Cardiac muscle cell (in vitro differentiated cells and primary cell): ENCODE measurements around the gene IMPA2. TPM values are rescaled to one million over a fixed set of nuclear protein-coding genes. Genes with fewer than 3 reads are reported as not detected.

ENCODE experiments used
- DNase-seq, 2 donors: peaks; one replicate each; pipeline versions ENCODE4 v3.0.0 to v3.0.0-alpha.2; 2010 to 2017; ENCODE audit warnings: low read depth in 1 of 2, low spot score in 1 of 2
- H3K27ac ChIP-seq: fragments of 200-600 bp; sonication (generic); 2 replicates; pipeline ENCODE4 v1.5.1; 2016
- H3K27me3 ChIP-seq: fragments of 200-600 bp; sonication (generic); 2 replicates; pipeline ENCODE4 v1.6.0; 2016; ENCODE audit warnings: control low read depth
- H3K36me3 ChIP-seq: fragments of 200-600 bp; sonication (generic); 2 replicates; pipeline ENCODE4 v1.5.1; 2016; ENCODE audit warnings: control low read depth
- H3K4me1 ChIP-seq: fragments of 200-600 bp; sonication (generic); 2 replicates; pipeline ENCODE4 v1.8.1; 2017; ENCODE audit warnings: low read depth, mild to moderate bottlenecking, mixed run types
- H3K4me3 ChIP-seq: fragments of 200-600 bp; sonication (generic); 2 replicates; pipeline ENCODE4 v1.5.1; 2016; ENCODE audit warnings: mild to moderate bottlenecking
- H3K9me3 ChIP-seq: fragments of 200-600 bp; sonication (generic); 2 replicates; pipeline ENCODE4 v1.5.1; 2017; ENCODE audit warnings: low read depth, mild to moderate bottlenecking, control low read depth
- CTCF ChIP-seq: IDR thresholded peaks from 2 replicates; pipeline ENCODE4 v1.5.1; 2012; ENCODE audit warnings: low read depth, mild to moderate bottlenecking, low read length
- polyA plus RNA-seq: library from polyadenylated mRNA; unstranded; fragments of >200 nt; fragmentation: Nextera tagmentation; extraction: Ambion mirVana; gene quantifications from 2 replicates; pipeline ENCODE4 v1.2.1, GENCODE V29; 2016
- total RNA-seq: library from RNA; depleted of rRNA; stranded (reverse); fragments of >200 nt; gene quantifications from 2 replicates; pipeline ENCODE4 v1.2.3, GENCODE V29; 2016

Gene IMPA2
- total and polyA plus RNA-seq, 2 experiments from 2014 or later = 23.9 to 60.0 TPM

GRCh38 chr18:12028040-12028628 lies 46.8 kb downstream of the IMPA2 start:
- DNase-seq = no peak

GRCh38 chr18:12028674-12029073 lies 47.4 kb downstream of the IMPA2 start:
- Histone ChIP-seq H3K4me3 (no peak overlapping the region), H3K9me3 (no peaks in the 10 kb centered on the region), H3K4me1 (no peaks in the 10 kb centered on the region), H3K27ac (no peak overlapping the region), H3K27me3 (no peaks in the 10 kb centered on the region), H3K36me3 (no peaks in the 10 kb centered on the region)
- TF ChIP-seq CTCF = no peak
- no peak for DNase-seq

More at GRCh38 chr18:12028040-12028628, 46.8 kb downstream of the IMPA2 start:
- no peaks in the 10 kb centered on the region for H3K4me1 ChIP-seq
- no peaks in the 10 kb centered on the region for H3K27me3 ChIP-seq
- H3K27ac ChIP-seq = no peak overlapping the region
- TF ChIP-seq CTCF = no peak
- H3K4me3 ChIP-seq = no peak overlapping the region
- no peaks in the 10 kb centered on the region for H3K9me3 ChIP-seq
- H3K36me3 ChIP-seq = no peaks in the 10 kb centered on the region

- DNase-seq = no peak
- no peak for TF ChIP-seq CTCF
- H3K36me3 ChIP-seq = no peaks in the 10 kb centered on the region
- H3K27me3 ChIP-seq = no peaks in the 10 kb centered on the region
- no peaks in the 10 kb centered on the region for H3K9me3 ChIP-seq
- H3K4me3 ChIP-seq = no peak overlapping the region
- no peak overlapping the region for H3K27ac ChIP-seq
- H3K4me1 ChIP-seq = no peaks in the 10 kb centered on the region
Observed at GRCh38 chr18:12029786-12030584, 48.7 kb downstream of the IMPA2 start.

- H3K27ac ChIP-seq = no peak overlapping the region
- TF ChIP-seq CTCF = no peak
- no peak for DNase-seq
Observed at GRCh38 chr18:12030670-12031069, 49.4 kb downstream of the IMPA2 start.

GRCh38 chr18:12031181-12031580 lies 49.9 kb downstream of the IMPA2 start:
- no peak overlapping the region for H3K4me3 ChIP-seq
- H3K36me3 ChIP-seq = no peaks in the 10 kb centered on the region
- no peak overlapping the region for H3K27ac ChIP-seq
- no peaks in the 10 kb centered on the region for H3K9me3 ChIP-seq
- no peaks in the 10 kb centered on the region for H3K4me1 ChIP-seq
- H3K27me3 ChIP-seq = no peaks in the 10 kb centered on the region
- no peak for TF ChIP-seq CTCF
- DNase-seq = no peak

More at GRCh38 chr18:12030670-12031069, 49.4 kb downstream of the IMPA2 start:
- Histone ChIP-seq H3K4me1 (no peaks in the 10 kb centered on the region), H3K4me3 (no peak overlapping the region), H3K36me3 (no peaks in the 10 kb centered on the region), H3K9me3 (no peaks in the 10 kb centered on the region), H3K27me3 (no peaks in the 10 kb centered on the region)
